D721Med (cell line): ENCODE data around the gene TOR4A.

Source experiments
- DNase-seq: peaks from one replicate; pipeline ENCODE4 v3.0.0; 2011; ENCODE audit warnings: low spot score; ENCODE audit not compliant: insufficient read length
- FAIRE-seq: peaks from 2 replicates; lab custom pipeline; 2011; peaks lifted over from hg19 to GRCh38; lab: Jason Lieb, UNC
- TF ChIP-seq, protein P1 (sequence below): IDR thresholded peaks from 2 replicates; pipeline ENCODE4 v1.5.1; 2012; ENCODE audit warnings: mild to moderate bottlenecking, control low read depth; ENCODE audit not compliant: insufficient read depth; ENCODE audit errors: missing control alignments

The TOR4A gene

DNA sequence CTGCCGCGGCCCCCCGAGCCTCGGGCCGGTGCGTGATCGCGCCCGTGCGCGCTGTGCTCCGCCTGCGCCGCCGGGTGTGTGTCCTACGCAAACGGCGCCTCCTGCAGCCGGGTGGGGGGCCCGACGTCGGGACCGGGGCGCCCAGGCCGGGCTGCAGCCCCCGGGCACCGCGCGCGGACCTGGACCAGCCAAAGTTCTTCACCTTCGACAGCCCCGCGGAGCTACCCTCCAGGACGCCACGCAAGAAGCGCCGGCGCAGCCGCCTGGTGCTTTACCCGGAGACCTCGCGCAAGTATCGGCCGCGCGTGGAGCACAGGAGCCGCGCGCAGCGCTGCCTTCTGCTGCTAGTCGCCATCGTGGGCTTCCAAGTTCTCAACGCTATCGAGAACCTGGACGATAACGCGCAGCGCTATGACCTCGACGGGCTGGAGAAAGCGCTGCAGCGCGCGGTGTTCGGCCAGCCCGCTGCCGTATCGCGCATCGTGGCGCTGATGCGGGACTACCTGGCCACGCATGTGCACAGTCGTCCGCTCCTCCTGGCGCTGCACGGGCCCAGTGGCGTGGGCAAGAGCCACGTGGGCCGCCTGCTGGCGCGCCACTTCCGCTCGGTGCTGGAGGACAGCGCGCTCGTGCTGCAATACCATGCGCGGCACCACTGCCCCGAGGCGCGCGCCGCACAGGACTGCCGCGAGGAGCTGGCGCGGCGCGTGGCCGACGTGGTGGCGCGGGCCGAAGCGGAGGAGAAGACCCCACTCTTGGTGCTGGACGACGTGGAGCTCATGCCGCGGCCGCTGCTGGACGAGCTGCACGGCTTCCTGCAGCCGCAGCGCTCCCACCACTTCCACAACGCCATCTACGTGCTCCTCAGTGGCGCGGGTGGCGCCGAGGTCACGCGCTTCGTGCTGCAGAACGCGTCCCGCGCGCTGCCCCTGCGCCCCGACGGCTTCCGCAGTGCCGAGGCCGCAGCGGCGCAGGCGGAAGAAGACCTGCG is 1.5 kb downstream of the TOR4A start:
- TF ChIP-seq, protein P1, sequence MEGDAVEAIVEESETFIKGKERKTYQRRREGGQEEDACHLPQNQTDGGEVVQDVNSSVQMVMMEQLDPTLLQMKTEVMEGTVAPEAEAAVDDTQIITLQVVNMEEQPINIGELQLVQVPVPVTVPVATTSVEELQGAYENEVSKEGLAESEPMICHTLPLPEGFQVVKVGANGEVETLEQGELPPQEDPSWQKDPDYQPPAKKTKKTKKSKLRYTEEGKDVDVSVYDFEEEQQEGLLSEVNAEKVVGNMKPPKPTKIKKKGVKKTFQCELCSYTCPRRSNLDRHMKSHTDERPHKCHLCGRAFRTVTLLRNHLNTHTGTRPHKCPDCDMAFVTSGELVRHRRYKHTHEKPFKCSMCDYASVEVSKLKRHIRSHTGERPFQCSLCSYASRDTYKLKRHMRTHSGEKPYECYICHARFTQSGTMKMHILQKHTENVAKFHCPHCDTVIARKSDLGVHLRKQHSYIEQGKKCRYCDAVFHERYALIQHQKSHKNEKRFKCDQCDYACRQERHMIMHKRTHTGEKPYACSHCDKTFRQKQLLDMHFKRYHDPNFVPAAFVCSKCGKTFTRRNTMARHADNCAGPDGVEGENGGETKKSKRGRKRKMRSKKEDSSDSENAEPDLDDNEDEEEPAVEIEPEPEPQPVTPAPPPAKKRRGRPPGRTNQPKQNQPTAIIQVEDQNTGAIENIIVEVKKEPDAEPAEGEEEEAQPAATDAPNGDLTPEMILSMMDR: no peak
- DNase-seq: no peak
- FAIRE-seq: no peak

DNA sequence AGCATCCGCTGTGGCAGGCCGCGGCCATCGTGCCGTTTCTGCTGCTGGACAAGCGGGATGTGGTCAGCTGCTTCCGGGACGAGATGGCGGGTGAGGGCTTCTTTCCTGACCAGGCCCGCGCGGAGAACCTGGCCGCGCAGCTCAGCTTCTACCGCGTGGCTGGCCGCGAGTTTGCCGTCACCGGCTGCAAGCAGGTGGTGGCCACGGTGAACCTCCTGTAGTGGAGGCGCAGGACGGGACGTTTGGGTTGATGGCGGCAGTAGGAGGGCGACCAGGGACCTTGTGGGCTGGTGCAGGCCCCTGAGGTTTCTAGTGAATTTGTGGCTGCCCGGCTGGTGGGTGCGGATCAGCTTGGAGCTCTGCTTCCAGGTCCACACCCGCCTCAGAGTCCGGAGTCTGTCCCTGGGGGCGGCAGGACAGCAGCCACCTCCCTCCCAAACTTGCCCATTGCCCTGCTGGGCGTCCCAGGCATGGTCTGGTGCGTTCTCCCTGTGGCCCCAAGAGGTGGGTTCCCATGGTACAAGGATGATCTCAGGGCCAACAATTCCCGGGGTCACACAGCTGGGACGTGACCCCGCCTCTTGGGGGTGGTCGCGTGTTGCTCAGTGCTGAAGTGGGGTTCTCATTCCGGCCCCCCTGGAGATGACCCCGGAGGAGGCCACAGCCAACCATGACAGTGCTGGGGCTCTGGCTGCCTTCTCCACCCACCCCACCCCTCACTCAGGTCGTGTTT is 2.4 kb downstream of the TOR4A start:
- no peak for DNase-seq
- TF ChIP-seq, protein P1: no peak
- FAIRE-seq: no peak

DNA sequence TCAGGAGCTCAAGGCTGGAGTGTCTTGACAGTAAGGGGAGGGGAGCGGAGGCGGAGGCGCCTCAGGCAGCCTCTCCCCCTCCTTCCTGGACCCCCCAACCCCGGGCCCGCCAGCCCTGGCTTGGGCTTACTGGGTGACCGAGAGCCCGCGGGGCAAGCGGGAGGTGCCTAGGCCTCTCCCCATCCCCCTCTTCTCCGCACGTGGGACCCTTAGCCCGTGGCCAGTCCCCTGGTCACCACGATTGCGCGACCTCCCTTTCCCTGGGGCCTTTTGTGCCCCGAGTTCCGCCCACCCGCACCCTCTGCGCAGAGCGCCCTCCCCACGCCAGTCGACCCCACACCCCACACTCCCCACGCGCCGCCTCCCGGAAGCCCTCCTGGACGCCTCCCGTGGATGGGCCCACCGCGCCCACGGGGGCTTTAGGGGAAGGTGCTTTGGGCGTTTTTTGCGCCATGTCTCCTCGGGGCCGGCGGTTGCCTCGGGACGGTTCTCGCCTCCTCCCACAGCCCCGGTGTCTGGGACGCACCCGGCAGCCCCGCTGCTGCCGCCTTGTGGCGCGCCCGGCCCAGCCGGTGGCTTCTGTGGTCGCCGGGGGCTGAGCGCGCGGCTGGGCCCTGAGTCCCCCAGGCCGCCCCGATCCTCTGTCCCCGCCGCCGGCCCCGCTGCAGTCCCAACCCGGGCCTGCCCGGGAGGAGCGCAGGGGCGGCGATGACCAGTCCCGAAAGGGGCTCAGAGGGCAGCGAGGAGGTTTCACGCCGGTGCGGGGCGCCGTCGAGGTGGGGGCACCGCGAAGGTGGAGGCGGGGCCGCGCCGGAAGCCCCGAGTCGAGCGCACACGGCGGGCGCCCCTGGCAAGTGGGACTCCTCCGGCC is 3.2 kb downstream of the TOR4A start:
- FAIRE-seq: no peak

DNA sequence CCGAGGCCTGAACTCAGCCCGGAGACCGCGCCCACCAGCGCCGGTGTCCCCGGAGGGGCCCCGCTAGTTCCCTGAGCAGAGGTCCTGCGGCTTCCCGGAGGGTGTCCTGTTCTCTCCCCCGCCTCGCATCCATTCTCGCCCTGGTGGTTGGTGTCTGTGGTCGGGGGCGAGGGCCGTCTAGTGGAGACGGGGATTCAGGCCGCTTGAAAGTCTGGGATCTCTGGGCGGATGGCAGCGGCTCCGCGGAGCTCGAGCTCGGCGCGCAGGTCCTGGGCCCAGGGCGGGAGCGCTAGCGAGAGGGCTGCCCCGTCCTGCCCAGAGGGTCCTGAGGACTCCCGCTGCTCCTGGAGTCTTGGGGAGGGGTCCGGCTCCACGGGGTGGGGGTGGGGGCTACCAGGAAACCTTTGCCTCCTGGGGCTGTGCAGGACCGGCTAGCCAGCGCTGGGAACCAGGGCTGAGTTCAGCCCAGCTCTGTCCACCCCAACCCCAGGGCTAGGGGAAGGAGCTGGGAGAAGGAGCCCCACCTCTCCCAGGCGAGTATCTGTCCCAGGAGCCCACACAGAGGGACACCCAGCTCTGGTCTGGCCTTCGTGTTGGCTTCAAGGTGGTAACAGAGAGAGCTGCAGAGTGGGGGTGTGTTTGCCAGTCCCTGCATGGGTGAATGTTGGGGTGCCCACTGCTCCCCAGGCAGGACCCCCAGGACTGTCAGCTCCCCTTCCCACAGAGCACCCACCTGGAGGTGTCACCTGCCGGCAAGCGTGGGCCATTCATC is 4.0 kb downstream of the TOR4A start:
- TF ChIP-seq, protein P1: no peak
- no peak for DNase-seq

More for the DNA sequence above, 3.2 kb downstream of the TOR4A start:
- TF ChIP-seq, protein P1: peak; percentile 29
- no peak for DNase-seq

DNA sequence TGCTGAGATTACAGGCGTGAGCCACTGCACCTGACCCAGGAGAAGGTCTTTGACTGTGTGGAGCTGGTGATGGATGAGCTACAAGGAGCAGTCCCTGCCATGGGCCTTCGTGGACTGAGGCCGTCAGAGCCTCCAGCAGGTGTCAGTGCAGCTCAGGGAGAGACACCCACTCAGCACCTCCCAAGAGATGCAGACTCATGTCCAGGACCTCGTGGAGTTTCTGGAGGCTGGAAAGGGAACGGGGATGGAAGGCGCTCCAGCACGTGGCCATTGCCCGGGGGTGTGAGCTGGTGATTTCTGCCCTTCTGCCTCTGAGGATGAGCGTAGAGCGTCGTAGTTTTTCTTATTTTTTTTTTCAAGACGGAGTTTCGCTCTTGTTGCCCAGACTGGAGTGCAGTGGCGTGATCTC is 9.5 kb downstream of the TOR4A start:
- no peak for DNase-seq
- TF ChIP-seq, protein P1: peak; percentile 59
- FAIRE-seq: no peak

More for the DNA sequence above, 4.0 kb downstream of the TOR4A start:
- no peak for FAIRE-seq

DNA sequence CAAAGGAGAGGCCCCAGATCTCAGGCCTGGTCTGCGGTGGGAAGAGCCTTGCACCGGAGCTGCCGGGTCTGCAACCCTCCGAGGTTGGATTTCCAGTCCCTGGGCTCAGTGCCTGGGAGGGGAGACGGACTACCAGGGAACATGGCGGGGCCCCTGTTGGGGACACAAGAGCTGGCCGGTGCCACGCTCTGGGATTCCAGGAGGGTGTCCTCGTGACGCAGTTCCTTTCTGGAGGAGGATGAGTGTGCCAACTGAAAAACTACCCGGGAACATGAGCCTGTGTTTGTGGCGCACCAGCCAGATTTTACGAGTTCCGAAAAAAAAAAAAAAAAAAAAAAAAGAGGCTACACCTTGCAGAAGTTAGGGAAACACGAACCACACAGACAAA is 15.6 kb downstream of the TOR4A start:
- DNase-seq (no peak), FAIRE-seq (no peak)
- TF ChIP-seq, protein P1: no peak
